H1 (cell line): ENCODE data around the gene LOXL1. TPM values are rescaled to one million over a fixed set of nuclear protein-coding genes. Genes with fewer than 3 reads are reported as not detected.

Source experiments
- CTCF ChIA-PET: fragments of 300-600 bp; sonication (Branson Sonifier 250); formaldehyde crosslinking; loops from one replicate; lab custom pipeline; 2021; ENCODE audit not compliant: partially characterized antibody; lab: Charles Lee
- POLR2A ChIA-PET: fragments of 300-600 bp; sonication (Branson Sonifier 250); formaldehyde crosslinking; loops from one replicate; lab custom pipeline; 2021; ENCODE audit warnings: inconsistent platforms; ENCODE audit not compliant: partially characterized antibody; lab: Charles Lee
- DNase-seq, 2 experiments: peaks; one replicate each; pipeline versions ENCODE4 v3.0.0 to v3.0.0-alpha.2; 2010 to 2022; ENCODE audit warnings: low spot score in 2 of 2, low read depth in 1 of 2, mixed read lengths in 1 of 2
- FAIRE-seq: peaks from 2 replicates; lab custom pipeline; 2011; peaks lifted over from hg19 to GRCh38; lab: Jason Lieb, UNC
- H2AFZ ChIP-seq: 2 replicates; pipeline ENCODE4 v1.8.1; 2012; ENCODE audit warnings: low read length, inconsistent platforms
- H2AK5ac ChIP-seq: 2 replicates; pipeline ENCODE4 v1.6.1; 2013; ENCODE audit warnings: low read depth, low read length
- H2BK120ac ChIP-seq: replicated peaks from 2 replicates; pipeline ENCODE3; 2013; ENCODE audit warnings: low read depth, low read length, inconsistent platforms
- H2BK12ac ChIP-seq: 2 replicates; pipeline ENCODE4 v1.6.1; 2013; ENCODE audit warnings: low read depth, low read length
- H2BK15ac ChIP-seq: 2 replicates; pipeline ENCODE4 v1.6.1; 2013; ENCODE audit warnings: low read length
- H2BK20ac ChIP-seq: 2 replicates; pipeline ENCODE4 v1.6.1; 2013; ENCODE audit warnings: low read length
- H2BK5ac ChIP-seq: 2 replicates; pipeline ENCODE4 v1.6.1; 2013; ENCODE audit warnings: low read depth, low read length
- H3K14ac ChIP-seq: 2 replicates; pipeline ENCODE4 v1.6.1; 2013; ENCODE audit warnings: inconsistent platforms; ENCODE audit not compliant: insufficient read length
- H3K18ac ChIP-seq: 2 replicates; pipeline ENCODE4 v1.6.1; 2013; ENCODE audit warnings: low read length; ENCODE audit errors: extremely low read depth
- H3K23ac ChIP-seq: 2 replicates; pipeline ENCODE4 v1.6.1; 2013; ENCODE audit warnings: inconsistent platforms; ENCODE audit not compliant: insufficient read length
- H3K23me2 ChIP-seq: 2 replicates; pipeline ENCODE4 v1.6.1; 2013; ENCODE audit warnings: low read depth, low read length
- H3K27ac ChIP-seq: 2 replicates; pipeline ENCODE4 v1.6.1; 2011; ENCODE audit warnings: low read depth, low read length, inconsistent platforms
- H3K27me3 ChIP-seq, 4 experiments: replicated peaks in 1 of 4; 1 replicate in 1 of 4; 2 replicates in 3 of 4; pipeline versions ENCODE4 v1.6.1 to v1.8.1; 2011 to 2013; ENCODE audit warnings: low read length in 3 of 4, mild to moderate bottlenecking in 3 of 4, inconsistent platforms in 2 of 4, mixed read lengths in 2 of 4, moderate library complexity in 1 of 4; ENCODE audit not compliant: control insufficient read depth in 3 of 4, insufficient read depth in 3 of 4; ENCODE audit errors: extremely low read depth in 1 of 4
- H3K36me3 ChIP-seq, 4 experiments: 2 replicates each; pipeline versions ENCODE4 v1.6.1 to v1.8.1; 2011 to 2013; ENCODE audit warnings: mild to moderate bottlenecking in 4 of 4, low read length in 3 of 4, moderate library complexity in 2 of 4, control low read depth in 1 of 4, inconsistent platforms in 1 of 4; ENCODE audit not compliant: insufficient read depth in 4 of 4, control insufficient read depth in 2 of 4
- H3K4ac ChIP-seq: replicated peaks from 2 replicates; pipeline ENCODE3; 2013; ENCODE audit warnings: low read length, low read depth, mixed read lengths, inconsistent platforms; ENCODE audit not compliant: insufficient read length
- H3K4me1 ChIP-seq, 4 experiments: replicated peaks in 1 of 4; 1 replicate in 1 of 4; 2 replicates in 3 of 4; pipeline versions ENCODE4 v1.6.1 to v1.8.1; 2011 to 2013; ENCODE audit warnings: low read length in 3 of 4, inconsistent platforms in 2 of 4, mixed read lengths in 1 of 4; ENCODE audit not compliant: insufficient read depth in 4 of 4, control insufficient read depth in 3 of 4
- H3K4me2 ChIP-seq, 2 experiments: 2 replicates each; pipeline versions ENCODE4 v1.6.1 to v1.8.1; 2011 to 2013; ENCODE audit warnings: low read depth in 2 of 2, low read length in 2 of 2, control low read depth in 1 of 2, inconsistent platforms in 1 of 2, mild to moderate bottlenecking in 1 of 2; ENCODE audit not compliant: insufficient read depth in 1 of 2
- H3K4me3 ChIP-seq, 4 experiments: fragments of 200-600, 300-600 bp in 1 of 4; sonication (generic), shearing (Covaris generic), sonication (Bioruptor Twin) in 1 of 4; 2 replicates each; pipeline versions ENCODE4 v1.5.1 to v1.8.1; 2011 to 2016; ENCODE audit warnings: low read length in 4 of 4, low read depth in 3 of 4, control low read depth in 2 of 4, inconsistent platforms in 2 of 4, mild to moderate bottlenecking in 2 of 4, mixed read lengths in 1 of 4, moderate library complexity in 1 of 4; ENCODE audit not compliant: insufficient read depth in 2 of 4; ENCODE audit errors: extremely low read depth in 1 of 4
- H3K56ac ChIP-seq: replicated peaks from 2 replicates; pipeline ENCODE3; 2013; ENCODE audit warnings: low read depth, mild to moderate bottlenecking, mixed read lengths, low read length, inconsistent platforms; ENCODE audit not compliant: insufficient read length
- H3K79me1 ChIP-seq: 2 replicates; pipeline ENCODE4 v1.6.1; 2013; ENCODE audit warnings: low read depth, low read length, control low read depth
- H3K79me2 ChIP-seq, 2 experiments: 2 replicates each; pipeline versions ENCODE4 v1.6.1 to v1.8.1; 2012 to 2013; ENCODE audit warnings: low read length in 2 of 2, mild to moderate bottlenecking in 2 of 2, inconsistent platforms in 1 of 2; ENCODE audit not compliant: insufficient read depth in 2 of 2, control insufficient read depth in 1 of 2
- H3K9ac ChIP-seq, 4 experiments: replicated peaks in 1 of 4; 1 replicate in 1 of 4; 2 replicates in 3 of 4; pipeline versions ENCODE4 v1.6.1 to v1.8.1; 2011 to 2013; ENCODE audit warnings: low read depth in 3 of 4, low read length in 3 of 4, control low read depth in 2 of 4, mild to moderate bottlenecking in 2 of 4, moderate library complexity in 2 of 4, inconsistent platforms in 1 of 4; ENCODE audit errors: extremely low read depth in 1 of 4
- H3K9me3 ChIP-seq, 2 experiments: 2 replicates each; pipeline versions ENCODE4 v1.6.1 to v1.8.1; 2012 to 2013; ENCODE audit warnings: mild to moderate bottlenecking in 2 of 2, moderate library complexity in 2 of 2, control low read depth in 1 of 2, inconsistent platforms in 1 of 2, low read depth in 1 of 2, low read length in 1 of 2, mixed read lengths in 1 of 2; ENCODE audit not compliant: insufficient read depth in 2 of 2
- H4K20me1 ChIP-seq, 2 experiments: replicated peaks in 1 of 2; 2 replicates each; pipeline versions ENCODE3 to v1.8.1; 2011 to 2013; ENCODE audit warnings: inconsistent platforms in 2 of 2, low read length in 2 of 2, mild to moderate bottlenecking in 1 of 2; ENCODE audit not compliant: insufficient read depth in 2 of 2, control insufficient read depth in 1 of 2
- H4K5ac ChIP-seq: 2 replicates; pipeline ENCODE4 v1.6.1; 2013; ENCODE audit warnings: low read length, low read depth, mixed read lengths, inconsistent platforms; ENCODE audit not compliant: insufficient read length
- H4K8ac ChIP-seq: 2 replicates; pipeline ENCODE4 v1.8.0; 2013; ENCODE audit warnings: mild to moderate bottlenecking, moderate library complexity, low read length, inconsistent platforms; ENCODE audit not compliant: insufficient read depth; ENCODE audit errors: extremely low read depth
- H4K91ac ChIP-seq: replicated peaks from 2 replicates; pipeline ENCODE3; 2013; ENCODE audit warnings: low read length, mixed read lengths, inconsistent platforms; ENCODE audit not compliant: insufficient read length
- KDM5A ChIP-seq: fragments of 200-600 bp; IDR thresholded peaks from 2 replicates; pipeline ENCODE4 v1.7.1; 2012; ENCODE audit warnings: mild to moderate bottlenecking, low read length, inconsistent platforms, mixed read lengths
- POLR2A ChIP-seq, 2 experiments: IDR thresholded peaks; 1 replicate in 1 of 2; 2 replicates in 1 of 2; pipeline ENCODE4 v1.6.1; 2011; ENCODE audit warnings: low read depth in 2 of 2, low read length in 2 of 2, mild to moderate bottlenecking in 2 of 2; ENCODE audit errors: control extremely low read depth in 1 of 2
- SIRT6 ChIP-seq: IDR thresholded peaks from one replicate; pipeline ENCODE4 v1.7.1; 2012; ENCODE audit warnings: low read length, inconsistent platforms
- YY1 ChIP-seq: IDR thresholded peaks from 2 replicates; pipeline ENCODE4 v1.6.1; 2011; ENCODE audit warnings: low read depth, mild to moderate bottlenecking, low read length
- WGBS, 2 experiments: shearing (Covaris generic) in 1 of 2; methylation state at CpG; one replicate each; pipeline versions ENCODE4 v1.1.6 to v1.1.7; 2013 to 2015; ENCODE audit warnings: low lambda C conversion rate in 2 of 2, mixed read lengths in 2 of 2, inconsistent platforms in 1 of 2, low coverage in 1 of 2, missing lambda C conversion rate in 1 of 2; ENCODE audit not compliant: insufficient replicate concordance in 2 of 2, insufficient coverage in 1 of 2, insufficient read length in 1 of 2; ENCODE audit errors: extremely low coverage in 1 of 2, missing lambda C conversion rate in 1 of 2; 5-methylcytosine and 5-hydroxymethylcytosine counted together
- polyA plus RNA-seq, 7 experiments: library from polyadenylated mRNA; depleted of rRNA in 3 of 7; stranded (reverse) in 5 of 7; unstranded in 2 of 7; fragments of >200 nt in 5 of 7; fragments of 200-250 nt in 2 of 7; gene quantifications; 1 replicate in 5 of 7; 2 replicates in 1 of 7; 4 replicates in 1 of 7; pipeline versions ENCODE4 v1.2.1 to v1.2.3, GENCODE V29; 2011 to 2013; ENCODE audit warnings: missing spikeins in 2 of 7, mixed read lengths in 2 of 7
- total RNA-seq: library from RNA; stranded (reverse); fragmentation: NEBNext Ultra II Directional; extraction: Animal tissue kit (Norgen Biotek cat#: 25700); gene quantifications from 2 replicates; pipeline ENCODE4 v1.2.1, GENCODE V29; 2021
- TF ChIP-seq, protein P1 (sequence below), 3 experiments: IDR thresholded peaks; 1 replicate in 2 of 3; 2 replicates in 1 of 3; pipeline versions ENCODE4 v1.5.1 to v1.6.1; 2011; ENCODE audit warnings: low read length in 3 of 3, mild to moderate bottlenecking in 3 of 3, inconsistent platforms in 2 of 3, low read depth in 1 of 3, moderate library complexity in 1 of 3; ENCODE audit not compliant: insufficient read depth in 1 of 3; ENCODE audit errors: control extremely low read depth in 1 of 3

The LOXL1 gene
- total and polyA plus RNA-seq, 2 of the 8 experiments (the other 6 are each of a cell fraction or from before 2014, with no cell fraction given) = 8.1 to 14.4 TPM

GRCh38 chr15:73934281-73934680, 8.0 kb downstream of the LOXL1 start:
- H3K4me3 ChIP-seq = no peak overlapping the region
- no peaks in the 10 kb centered on the region for H3K23me2 ChIP-seq
- H3K9ac ChIP-seq = no peak overlapping the region
- no peak overlapping the region for H2AK5ac ChIP-seq
- WGBS, 2 experiments = 86% methylated on average over 7 of the region's 7 CpGs; no CpG with 5 or more reads in 1 of the 2 experiments
- H3K27me3 ChIP-seq = no peaks in the 10 kb centered on the region
- no peak for DNase-seq
- TF ChIP-seq YY1 (no peak), SIRT6 (no peak), KDM5A (no peak), POLR2A (IDR thresholded peaks at IDR 0.05; ENCODE audit: control extremely low read depth in 1 of 2, low read depth in 2 of 2, low read length in 2 of 2) (no peak)
- TF ChIP-seq, protein P1, sequence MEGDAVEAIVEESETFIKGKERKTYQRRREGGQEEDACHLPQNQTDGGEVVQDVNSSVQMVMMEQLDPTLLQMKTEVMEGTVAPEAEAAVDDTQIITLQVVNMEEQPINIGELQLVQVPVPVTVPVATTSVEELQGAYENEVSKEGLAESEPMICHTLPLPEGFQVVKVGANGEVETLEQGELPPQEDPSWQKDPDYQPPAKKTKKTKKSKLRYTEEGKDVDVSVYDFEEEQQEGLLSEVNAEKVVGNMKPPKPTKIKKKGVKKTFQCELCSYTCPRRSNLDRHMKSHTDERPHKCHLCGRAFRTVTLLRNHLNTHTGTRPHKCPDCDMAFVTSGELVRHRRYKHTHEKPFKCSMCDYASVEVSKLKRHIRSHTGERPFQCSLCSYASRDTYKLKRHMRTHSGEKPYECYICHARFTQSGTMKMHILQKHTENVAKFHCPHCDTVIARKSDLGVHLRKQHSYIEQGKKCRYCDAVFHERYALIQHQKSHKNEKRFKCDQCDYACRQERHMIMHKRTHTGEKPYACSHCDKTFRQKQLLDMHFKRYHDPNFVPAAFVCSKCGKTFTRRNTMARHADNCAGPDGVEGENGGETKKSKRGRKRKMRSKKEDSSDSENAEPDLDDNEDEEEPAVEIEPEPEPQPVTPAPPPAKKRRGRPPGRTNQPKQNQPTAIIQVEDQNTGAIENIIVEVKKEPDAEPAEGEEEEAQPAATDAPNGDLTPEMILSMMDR (IDR thresholded peaks at IDR 0.05; ENCODE audit: control extremely low read depth in 1 of 3, insufficient read depth in 1 of 3, low read depth in 1 of 3, low read length in 3 of 3) = no peak
- no peak overlapping the region for H2BK15ac ChIP-seq
- H4K8ac ChIP-seq = no peak overlapping the region
- no peak overlapping the region for H3K23ac ChIP-seq
- no peaks in the 10 kb centered on the region for H3K36me3 ChIP-seq
- POLR2A ChIA-PET = interaction anchor here (2.5 kb wide), 1 partner anchor 8 kb away, joined by 14 read pairs; the partner anchor contains the start of gene LOXL1
- no peak overlapping the region for H2BK20ac ChIP-seq
- peaks cover 0 to 3% (median 2%) of the 10 kb centered on the region in 4 experiments; a peak in 4 of 7 replicates for H3K4me1 ChIP-seq
- CTCF ChIA-PET = interaction anchor here (0.7 to 5.8 kb wide), 8 partner anchors 14 to 377 kb away, joined by 3 to 31 read pairs (median 4); no protein-coding TSS in a partner anchor
- H2AFZ ChIP-seq = no peak overlapping the region
- H3K79me1 ChIP-seq = no peaks in the 10 kb centered on the region
- no peak overlapping the region for H4K5ac ChIP-seq
- no peak overlapping the region for H3K14ac ChIP-seq
- H2BK12ac ChIP-seq = no peak overlapping the region
- no peak overlapping the region for H2BK120ac ChIP-seq
- no peak overlapping the region for H3K4ac ChIP-seq
- H3K27ac ChIP-seq = no peak overlapping the region
- no peak overlapping the region for H2BK5ac ChIP-seq
- no peaks in the 10 kb centered on the region for H3K79me2 ChIP-seq
- peaks cover 0 to under 1% of the 10 kb centered on the region in 2 experiments for H4K20me1 ChIP-seq
- FAIRE-seq = no peak
- no peak overlapping the region for H4K91ac ChIP-seq
- no peak overlapping the region for H3K56ac ChIP-seq
- no peak overlapping the region for H3K4me2 ChIP-seq
- no peak overlapping the region for H3K18ac ChIP-seq
- no peaks in the 10 kb centered on the region for H3K9me3 ChIP-seq
